Stimulated activated CD4-positive, alpha-beta T cell treated with anti-CD3 and anti-CD28 coated beads, TNF-alpha, amount 100 ng/mL, for 48 hours (primary cell): Measurements from ENCODE around the gene FBXO5.
"Not testable (repeated sequence)": the region's sequence is repeated elsewhere in the genome, so short reads cannot be mapped to it uniquely, and the experiment has no call there.

Experiments used
- DNase-seq, 3 donors: peaks; one replicate each; pipeline ENCODE4 v3.0.0-alpha.2; 2020; ENCODE audit warnings: low read depth in 3 of 3

The FBXO5 gene

DNA sequence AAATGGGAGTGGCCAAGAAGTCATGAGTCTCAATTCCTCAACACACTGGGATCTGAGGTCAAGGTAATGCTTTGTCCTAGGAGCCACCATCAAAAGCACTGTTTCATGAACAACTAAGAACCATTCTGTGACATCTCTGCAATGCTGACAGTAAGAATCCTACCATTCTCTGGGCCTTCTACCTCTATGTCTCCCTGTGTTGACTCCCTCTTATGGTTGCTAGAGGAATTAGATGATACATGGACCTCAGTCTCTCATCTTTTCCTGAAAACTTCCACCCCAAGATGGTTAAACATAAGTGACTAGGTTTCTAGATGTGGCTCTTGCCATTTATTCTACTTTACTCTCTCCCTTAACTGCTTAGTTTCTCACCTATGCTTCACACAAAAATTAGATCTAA lies 10.6 kb upstream of the FBXO5 start:
- DNase-seq = no peak

DNA sequence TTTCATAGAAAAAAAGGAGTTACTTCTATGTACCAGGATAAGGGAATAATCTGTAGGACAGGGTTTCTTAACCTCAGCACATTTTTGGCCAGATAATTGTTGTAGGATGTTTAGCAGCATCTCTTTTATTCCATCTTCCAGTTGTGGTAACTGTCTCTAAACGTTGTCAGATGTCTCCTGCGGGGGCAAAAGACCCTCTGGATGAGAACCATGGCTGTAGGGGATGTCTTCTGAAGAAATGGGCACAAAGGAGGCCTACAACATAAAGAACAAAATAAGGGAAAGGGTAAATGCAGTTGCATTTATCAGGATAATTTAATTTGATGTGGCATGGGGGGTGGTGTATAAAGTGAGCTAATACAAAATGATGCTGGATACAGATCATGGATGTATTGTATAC lies 4.1 kb upstream of the FBXO5 start:
- no peak for DNase-seq

DNA sequence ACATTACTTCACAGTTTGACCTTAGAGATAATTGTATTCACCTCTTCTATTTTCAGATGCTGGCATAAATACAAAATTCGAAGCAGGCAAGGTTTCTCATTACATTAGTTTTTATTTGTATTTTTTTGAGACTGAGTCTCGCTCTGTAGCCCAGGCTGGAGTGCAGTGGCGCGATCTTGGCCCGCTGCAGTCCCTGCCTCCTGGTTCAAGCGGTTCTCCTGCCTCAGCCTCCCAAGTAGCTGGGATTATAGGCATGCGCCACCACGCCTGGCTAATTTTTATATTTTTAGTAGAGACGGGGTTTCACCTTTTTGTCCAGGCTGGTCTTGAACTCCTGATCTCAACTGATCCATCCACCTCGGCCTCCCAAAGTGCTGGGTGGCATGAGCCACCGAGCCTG lies 2.5 kb upstream of the FBXO5 start:
- not testable (repeated sequence) for DNase-seq

DNA sequence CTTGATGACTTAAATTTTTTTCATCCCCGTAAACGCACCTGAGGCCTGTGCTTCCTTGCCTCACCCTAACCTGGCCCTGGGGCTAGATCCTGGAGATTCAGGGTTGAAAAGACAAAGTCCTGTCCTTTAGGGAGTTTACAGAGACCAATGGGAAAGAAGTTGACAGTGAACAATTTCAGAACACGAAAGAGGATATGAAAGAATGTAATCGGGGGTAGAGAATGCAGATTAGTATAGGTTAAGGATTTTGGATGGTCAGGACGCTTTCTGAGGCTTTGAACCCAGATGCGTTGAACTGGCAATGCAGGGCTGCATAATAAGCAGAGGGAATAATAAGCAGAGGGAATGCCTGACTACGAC lies 1.7 kb upstream of the FBXO5 start:
- DNase-seq = no peak

DNA sequence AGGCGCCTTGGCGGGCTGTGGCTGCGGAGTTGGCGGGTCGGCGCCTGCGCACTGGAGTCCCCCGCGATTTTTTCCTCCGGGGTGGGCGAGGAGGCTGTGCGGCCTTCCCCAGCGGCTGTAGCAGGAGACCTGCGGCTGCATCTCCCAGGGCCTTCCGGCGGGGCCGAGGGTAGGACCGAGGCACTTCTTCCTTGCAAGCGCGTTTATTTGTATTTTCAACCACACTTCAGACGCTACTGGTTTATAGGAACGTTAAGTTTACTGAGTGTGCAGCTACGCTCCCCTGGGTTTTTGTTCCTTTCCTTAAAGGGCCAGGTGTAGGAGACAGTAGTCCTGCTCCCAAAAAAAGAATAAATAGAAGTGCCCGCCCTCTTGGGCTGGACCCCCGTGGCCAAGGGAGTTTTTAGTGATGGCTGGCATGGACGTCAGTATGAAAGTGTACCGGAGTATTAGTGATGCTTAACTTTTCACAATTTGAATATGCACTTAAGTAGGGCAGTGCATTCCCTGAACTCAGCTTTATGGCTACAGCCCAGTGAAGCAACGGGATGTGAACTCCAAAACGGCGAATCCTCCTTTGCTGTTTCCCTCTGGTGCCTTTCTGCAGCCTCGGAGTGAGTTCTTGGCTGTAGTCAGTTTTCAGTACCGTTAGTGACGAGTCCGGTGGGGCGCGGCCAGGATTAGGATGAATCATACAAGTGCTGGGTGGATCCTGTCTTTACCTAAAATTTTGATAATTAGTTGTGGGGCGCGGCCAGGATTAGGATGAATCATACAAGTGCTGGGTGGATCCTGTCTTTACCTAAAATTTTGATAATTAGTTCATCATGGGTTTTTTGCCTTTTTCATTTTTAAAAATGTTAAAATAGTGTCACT lies 1.0 kb upstream of the FBXO5 start:
- DNase-seq = peak; percentile 65 to 94 (median 70)

DNA sequence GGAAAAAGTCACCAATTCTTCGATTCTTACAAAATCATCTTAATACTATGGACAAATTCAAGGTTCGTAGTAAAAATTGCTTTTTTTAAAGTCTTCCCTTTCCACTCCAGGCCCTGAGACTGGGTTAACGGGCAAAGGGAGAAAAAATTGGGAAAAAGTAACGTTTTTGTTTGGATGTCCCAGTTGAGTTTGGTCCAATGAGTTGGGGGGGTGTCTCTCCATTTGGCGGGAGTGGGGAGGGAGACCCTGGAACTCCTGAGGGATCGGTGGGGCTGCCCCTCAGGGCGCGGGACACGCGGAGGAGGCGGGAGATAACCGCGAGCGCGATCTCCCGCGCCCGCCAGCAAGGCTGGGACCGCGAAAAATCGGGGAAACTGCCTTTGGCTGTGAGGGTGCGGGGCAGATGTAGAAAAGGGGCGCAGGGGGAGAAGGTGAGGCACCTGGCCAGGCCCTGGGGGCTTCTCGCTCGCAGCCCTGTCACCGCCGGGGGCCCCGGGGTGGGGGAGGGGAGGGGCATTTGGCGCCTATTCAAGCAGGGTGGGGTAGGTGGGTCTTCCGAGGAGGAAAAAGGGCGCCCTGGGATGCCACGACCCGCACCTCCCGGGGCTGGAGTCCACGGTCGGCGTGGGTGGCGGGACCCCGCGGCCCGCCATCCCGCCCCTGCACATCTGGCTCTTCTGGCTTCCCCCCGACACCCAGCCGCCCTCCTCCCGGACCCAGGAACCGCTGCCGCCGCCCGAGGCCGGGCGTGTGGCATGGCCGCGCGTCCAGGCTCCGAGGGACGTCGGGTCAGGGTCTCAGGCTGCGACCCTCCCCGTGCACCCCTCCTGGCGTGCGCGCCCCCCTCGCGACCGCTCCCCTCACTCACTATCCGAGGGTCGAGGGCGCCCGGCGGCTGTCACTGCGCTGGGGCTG lies 595 bp downstream of the FBXO5 start:
- DNase-seq = peak in 1 of 3 donors; percentile 27

DNA sequence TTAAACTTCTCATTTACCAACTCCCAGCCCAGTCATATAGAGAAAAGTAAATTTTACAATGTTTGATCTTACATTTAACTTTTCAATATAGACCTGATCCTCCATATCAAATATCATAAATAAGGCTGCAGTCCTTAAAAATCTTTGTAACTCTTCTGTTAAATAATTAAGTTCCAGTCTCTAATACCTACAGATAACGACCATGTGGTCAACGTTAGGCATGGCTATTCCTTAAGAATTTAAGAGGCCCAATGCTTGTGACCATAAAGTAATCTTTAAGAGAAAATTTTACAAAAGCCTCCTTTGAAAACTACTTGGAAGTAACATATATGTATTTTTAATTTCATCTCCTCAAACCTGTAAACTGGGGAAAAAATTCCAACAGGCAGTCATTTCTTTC lies 1.6 kb downstream of the FBXO5 start:
- no peak for DNase-seq

DNA sequence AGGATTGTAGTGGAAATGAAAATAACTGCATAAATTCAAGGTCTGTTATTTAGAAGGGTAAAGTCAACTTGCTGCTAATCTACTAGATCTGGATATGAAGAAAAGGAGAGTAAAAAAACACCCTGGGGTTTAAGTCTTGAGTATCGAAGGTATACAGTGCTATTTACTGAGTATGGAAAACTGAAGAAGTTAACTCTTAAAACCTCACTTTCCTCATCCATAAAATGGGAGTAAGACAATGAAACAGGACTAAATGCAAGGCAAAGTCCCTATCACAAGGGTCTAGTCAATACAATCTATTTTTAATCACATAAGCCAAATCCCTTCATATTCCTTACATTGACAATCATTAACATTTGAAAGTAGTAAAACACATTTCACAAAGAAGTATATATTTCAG lies 2.2 kb downstream of the FBXO5 start:
- DNase-seq = no peak

DNA sequence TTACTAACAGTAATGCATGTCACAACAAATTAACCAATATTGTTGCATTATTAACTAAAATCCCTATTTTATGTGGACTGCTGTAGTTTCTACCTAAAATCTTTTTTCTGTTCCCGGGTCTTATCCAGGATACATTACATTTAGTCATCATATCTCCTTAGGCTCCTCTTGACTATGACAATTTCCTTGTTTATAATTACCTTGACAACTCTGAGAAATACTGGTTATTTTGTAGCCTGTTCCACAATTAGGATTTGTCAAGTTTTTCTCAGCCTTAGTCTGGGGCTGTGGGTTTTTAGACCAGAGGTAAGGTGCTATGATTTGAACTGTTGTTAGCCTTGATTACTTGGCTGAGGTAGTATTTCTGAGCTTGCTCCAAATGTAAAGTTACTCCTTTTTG lies 3.7 kb downstream of the FBXO5 start:
- no peak for DNase-seq

DNA sequence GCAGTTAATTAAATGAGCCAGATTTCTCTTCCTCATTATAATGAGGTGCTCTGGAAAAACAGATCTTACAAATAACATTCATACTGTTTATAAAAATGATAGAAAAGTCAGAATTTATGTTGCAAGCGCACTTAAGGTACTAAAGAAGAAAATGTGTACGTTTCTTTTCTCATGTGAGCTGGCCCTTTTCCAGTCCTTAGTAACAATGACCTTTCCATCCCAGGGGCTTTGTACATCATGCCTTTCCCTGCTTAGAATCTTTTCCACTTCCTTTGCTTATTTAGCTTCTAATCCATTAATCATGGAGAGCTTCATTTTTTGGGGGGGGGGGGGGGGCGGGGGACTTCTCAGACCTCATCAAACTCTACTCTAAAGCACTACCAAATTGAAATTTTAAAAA lies 4.8 kb downstream of the FBXO5 start:
- no peak for DNase-seq

DNA sequence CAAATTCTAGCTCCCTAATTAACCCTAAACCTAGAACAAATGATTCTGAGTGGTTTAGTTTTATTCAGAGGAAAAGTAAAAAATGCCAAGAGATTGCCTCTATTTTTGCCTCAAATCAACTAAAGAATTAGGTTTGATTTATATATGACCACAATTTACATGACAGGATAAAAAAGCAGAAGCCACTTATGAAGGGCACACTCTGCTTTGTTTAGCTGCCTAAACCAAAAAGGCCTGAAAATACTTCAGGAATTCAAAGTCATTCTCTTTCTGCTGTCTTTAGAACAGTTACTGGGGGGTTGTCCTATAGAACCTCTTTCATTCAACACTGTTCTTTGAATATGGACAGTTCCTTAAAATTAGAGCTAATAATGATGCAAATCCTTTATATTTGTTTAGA lies 5.3 kb downstream of the FBXO5 start:
- no peak for DNase-seq

DNA sequence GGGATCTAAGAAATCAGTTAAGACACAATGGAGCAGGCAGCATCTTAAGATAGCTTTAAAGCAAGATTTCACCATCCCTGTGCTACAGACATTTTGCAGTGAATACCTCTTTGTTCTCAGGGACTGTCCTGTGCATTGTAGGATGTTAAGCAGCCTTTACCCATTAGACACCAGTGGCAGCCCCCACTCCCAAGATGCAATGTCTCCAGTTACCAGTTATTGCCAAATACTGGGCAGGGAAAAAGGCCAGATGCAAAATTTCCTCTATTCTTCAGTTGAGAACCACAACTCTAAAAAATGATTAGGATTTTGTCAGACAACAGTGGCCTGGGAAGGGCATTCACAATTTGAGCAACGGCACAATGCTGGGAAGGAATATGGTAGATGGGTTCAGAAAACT lies 6.1 kb downstream of the FBXO5 start:
- DNase-seq = no peak

DNA sequence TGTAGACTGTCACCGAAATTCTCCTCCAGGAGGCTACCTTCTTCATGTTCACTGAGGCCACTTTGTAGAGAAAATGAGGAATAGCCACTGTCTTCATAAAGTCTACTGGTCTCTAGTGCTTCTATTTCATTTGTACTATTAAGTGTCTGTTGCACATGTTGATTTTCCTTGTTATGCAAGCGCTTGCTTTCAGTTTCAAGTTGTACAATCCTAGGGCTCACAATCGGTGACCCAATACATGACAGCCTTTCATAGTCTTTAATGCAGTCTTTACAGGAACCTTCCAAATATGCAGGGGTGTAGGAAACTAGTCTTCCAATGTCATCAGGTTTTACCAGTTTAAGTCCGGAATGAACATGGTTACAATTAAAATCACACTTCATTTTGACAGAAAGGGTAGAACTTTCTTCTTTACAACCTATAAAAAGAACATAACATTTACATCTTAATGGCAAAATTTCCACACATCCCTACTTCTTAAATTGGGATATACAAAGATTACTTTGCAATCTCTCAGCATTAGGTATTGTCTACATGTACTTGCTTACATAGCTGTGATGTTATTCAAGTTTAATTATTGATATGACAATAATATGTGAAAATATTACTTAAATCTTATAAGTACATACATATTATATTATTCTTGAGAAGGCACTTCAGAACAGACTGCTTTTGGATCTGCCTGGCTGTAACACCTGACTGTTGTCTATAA lies 7.5 kb downstream of the FBXO5 start:
- no peak for DNase-seq

DNA sequence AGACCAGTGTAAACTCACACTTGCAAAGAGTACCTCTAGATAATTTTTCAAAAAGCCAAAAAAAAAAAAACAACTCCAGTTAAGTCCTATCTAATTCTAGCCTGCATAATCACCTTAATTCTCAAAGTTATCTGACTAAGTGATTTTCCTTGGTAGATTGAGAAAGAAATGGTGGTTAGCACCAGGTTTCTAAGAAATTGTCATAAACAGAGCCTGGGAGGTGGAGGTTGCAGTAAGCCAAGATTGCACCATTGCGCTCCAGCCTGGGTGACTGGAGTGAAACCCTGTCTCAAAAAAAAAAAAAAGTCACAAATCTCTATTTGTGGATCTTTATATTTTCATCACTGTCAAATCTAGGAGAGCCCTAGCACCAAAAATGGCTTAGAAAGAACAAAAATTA lies 8.9 kb downstream of the FBXO5 start:
- no peak for DNase-seq

DNA sequence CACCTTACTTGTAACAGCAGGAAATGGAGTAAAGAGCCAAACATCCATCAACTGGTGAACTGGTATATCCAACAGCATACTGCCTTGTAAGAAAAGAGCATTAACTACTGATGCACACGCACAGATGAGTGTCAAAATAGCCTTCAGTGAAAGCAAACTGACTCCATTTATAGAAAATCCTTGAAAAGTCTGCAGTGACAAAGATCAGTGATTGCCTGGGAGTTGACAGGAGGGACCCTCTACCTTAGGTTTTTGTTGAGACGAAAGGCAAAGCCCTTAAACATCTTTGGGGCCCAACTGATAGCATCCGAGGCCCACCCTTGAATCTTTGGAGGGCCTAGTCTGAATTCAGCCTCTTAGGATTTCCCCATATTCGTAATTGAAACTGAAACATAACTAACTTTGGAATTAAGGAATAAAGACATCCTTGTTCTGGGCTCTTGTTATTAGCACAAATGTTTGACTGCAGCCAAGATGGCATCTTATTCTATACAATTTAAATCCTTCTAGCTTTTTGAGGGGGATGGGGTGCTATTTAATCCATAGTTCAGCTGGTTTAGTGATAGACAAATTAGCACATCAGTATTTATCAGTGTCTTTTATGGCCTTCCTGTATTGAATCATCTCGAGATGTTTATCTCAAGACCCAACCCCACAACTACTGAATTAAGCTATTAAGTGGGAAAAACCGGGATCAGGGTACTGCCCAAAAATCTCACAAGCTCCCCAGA lies 13.0 kb downstream of the FBXO5 start:
- no peak for DNase-seq

DNA sequence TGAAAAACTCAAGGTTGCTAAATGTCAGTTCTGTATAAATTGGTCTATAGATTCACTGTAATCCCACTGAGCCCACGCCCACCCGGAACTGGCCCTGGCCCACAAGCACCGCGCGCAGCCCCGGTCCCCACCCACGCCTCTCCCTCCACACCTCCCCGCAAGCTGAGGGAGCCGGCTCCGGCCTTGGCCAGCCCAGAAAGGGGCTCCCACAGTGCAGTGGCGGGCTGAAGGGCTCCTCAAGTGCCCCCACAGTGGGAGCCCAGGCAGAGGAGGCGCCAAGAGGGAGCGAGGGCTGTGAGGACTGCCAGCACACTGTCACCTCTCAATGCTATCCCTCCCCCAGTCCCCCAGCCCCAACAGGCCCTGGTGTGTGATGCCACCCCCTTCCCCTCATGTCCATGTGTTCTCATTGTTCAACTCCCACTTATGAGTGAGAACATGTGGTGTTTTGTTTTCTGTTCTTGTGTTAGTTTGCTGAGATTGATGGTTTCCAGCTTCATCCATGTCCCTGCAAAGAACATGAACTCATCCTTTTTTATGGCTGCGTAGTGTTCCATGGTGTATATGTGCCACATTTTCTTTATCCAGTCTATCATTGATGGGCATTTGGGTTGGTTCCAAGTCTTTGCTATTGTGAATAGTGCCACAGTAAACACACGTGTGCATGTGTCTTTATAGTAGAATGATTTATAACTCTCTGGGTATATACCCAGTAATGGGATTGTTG lies 16.5 kb downstream of the FBXO5 start:
- not testable (repeated sequence) for DNase-seq

DNA sequence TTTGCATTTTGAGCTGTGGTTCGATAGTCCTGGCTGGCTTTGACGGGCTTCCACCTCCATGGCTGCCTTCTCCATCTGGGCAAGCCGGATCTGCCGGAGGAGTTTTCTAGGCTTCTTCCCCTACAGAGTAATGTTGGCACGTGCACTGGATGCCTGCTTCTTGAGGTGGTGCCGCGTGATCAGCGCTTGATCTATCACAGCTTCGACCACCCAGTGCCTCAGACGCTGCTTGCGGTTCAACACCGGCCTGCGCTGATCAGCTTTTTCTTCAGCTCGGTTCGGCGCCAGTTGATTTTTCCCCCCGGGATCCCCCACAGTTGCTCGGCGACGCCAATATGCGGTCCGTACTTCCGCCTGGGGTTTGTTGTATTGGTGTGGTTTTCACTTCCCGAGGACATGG lies 23.5 kb downstream of the FBXO5 start:
- DNase-seq = no peak

DNA sequence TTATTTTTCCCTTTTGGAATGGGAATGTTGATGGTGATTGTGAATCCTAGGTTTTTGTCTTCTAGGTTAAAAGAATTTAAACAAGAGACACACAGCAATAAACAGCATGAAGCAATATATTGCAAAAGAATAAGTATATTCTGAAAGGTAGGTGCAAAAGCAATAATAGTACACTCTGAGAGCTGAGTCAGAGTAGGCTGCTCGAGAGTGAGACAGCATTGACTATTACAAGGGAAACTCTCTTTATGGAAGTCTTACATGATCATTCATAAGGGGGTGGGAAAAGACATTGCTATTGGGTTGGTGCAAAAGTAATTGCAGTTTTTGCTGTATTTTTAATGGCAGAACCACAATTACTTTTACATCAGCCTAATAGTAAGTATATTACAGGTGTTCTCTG lies 25.0 kb downstream of the FBXO5 start:
- no peak for DNase-seq

DNA sequence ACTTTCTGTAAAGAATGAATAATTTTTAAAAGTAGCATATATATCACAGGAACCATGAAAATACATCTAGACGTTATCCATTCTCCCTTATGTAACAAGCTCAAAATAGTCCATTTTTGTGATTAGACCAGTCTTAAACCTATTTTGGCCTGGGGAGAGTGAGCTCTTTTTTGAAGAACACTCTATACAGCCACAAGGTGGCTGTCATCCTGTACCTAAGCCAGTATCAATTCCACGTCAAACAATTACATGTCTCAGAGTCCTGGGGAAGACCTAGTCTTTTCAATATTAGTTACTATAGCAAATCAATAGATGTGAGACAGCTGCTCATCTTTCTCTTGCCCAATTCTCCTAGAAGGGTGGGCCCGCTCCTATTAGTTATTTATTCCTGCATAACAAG lies 28.4 kb downstream of the FBXO5 start:
- DNase-seq = no peak

DNA sequence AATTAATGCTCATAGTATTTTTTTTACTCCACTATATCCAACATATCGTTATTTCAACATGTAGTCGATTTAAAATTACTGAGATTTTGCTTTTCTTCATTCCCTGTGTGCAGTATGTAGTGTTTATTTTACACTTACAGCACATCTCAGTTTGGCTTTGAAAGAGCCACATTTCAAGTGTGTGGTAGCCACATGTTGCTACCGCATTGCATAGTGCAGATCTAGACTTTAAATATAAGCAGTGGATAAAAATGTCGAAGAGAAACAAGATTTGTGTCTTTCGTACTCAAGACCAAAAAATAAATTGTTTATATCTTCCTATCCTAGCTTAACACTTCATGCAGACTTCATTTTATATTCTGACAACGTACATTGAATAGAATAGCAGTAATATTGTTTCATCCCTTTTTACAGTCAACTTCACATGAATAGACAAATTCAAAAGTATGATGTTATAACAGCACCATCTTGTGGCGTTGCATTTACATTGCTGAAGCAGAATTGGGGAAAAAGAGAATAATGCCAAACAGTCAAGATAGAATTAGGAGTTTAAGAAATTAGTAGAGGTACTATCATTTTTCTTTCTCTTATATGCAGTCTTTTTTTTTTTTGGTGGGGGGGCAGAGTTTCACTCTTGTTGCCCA lies 29.9 kb downstream of the FBXO5 start:
- no peak for DNase-seq

DNA sequence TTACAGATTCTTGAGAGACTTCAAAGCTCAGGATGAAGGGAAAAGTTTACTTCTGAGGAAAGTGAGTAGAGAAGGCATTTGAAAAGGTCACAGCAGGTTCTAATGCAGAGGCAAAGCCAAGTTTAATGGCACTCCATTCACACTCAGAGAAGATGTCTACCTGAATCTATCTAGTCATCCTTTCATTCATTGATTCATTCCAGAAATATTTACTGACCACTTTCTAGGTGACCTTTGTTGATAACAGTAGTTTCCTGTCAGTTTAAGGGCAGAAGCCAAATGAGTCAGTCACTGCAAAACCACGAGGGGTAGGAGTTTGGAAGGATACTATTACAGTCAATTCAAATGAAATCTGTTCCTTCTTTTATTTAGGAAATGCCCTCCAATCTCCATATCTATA lies 30.8 kb downstream of the FBXO5 start:
- no peak for DNase-seq
